Tibial artery (tissue), 4 donors: ENCODE data around the gene HDAC4.
A peak's percentile ranks its signal among the peaks of the same experiment; 100 is the strongest.

Experiments used
- DNase-seq, 2 donors: peaks; one replicate each; pipeline ENCODE4 v3.0.0-alpha.2; 2019
- H3K27ac ChIP-seq, 2 donors: fragments of 200-600 bp; sonication (generic) in 1 of 2; 1 replicate in 1 of 2; 2 replicates in 1 of 2; pipeline ENCODE4 v1.5.1; 2018 to 2019; ENCODE audit warnings: mild to moderate bottlenecking in 1 of 2
- H3K27me3 ChIP-seq, 2 donors: fragments of 200-600 bp; sonication (generic) in 1 of 2; one replicate each; pipeline versions ENCODE4 v1.5.1 to v1.6.0; 2016 to 2019
- H3K36me3 ChIP-seq, 3 donors: fragments of 200-600 bp; sonication (generic) in 2 of 3; one replicate each; pipeline ENCODE4 v1.5.1; 2016 to 2019; ENCODE audit warnings: mild to moderate bottlenecking in 2 of 3
- H3K4me1 ChIP-seq, 4 donors: fragments of 200-600 bp; sonication (generic) in 2 of 4; 1 replicate in 3 of 4; 2 replicates in 1 of 4; pipeline ENCODE4 v1.5.1; 2016 to 2019
- H3K4me3 ChIP-seq, 2 donors: fragments of 200-600 bp; sonication (generic) in 1 of 2; 1 replicate in 1 of 2; 2 replicates in 1 of 2; pipeline ENCODE4 v1.5.1; 2018 to 2019; ENCODE audit warnings: mild to moderate bottlenecking in 2 of 2
- H3K9me3 ChIP-seq, 3 donors: fragments of 200-600 bp; sonication (generic) in 1 of 3; one replicate each; pipeline ENCODE4 v1.5.1; 2016 to 2019
- intact Hi-C: fragments of 100-400 bp; cut with DNase I; formaldehyde crosslinking; loops from one replicate; pipeline ENCODE4 v1.15.0; 2023; ENCODE audit warnings: low total_unique reads
- TF ChIP-seq, protein P1 (sequence below), 2 experiments: fragments of 200-600 bp in 1 of 2; fragments of 450-650 bp in 1 of 2; IDR thresholded peaks; one replicate each; pipeline ENCODE4 v1.5.1; 2017 to 2019; ENCODE audit warnings: antibody characterized with exemption in 2 of 2, mild to moderate bottlenecking in 1 of 2, moderate library complexity in 1 of 2

Gene HDAC4

GRCh38 chr2:239383759-239384156, 17.1 kb downstream of the HDAC4 start:
- H3K27ac ChIP-seq = no peak overlapping the region
- intact Hi-C loops = no loop called here
- no peaks in the 10 kb centered on the region for H3K27me3 ChIP-seq
- no peak overlapping the region for H3K4me3 ChIP-seq
- H3K9me3 ChIP-seq = no peaks in the 10 kb centered on the region
- peak in 1 of 2 donors; percentile 60 for DNase-seq
- peaks cover 0 to 12% (median 0%) of the 10 kb centered on the region in 4 donors for H3K4me1 ChIP-seq
- TF ChIP-seq, protein P1, sequence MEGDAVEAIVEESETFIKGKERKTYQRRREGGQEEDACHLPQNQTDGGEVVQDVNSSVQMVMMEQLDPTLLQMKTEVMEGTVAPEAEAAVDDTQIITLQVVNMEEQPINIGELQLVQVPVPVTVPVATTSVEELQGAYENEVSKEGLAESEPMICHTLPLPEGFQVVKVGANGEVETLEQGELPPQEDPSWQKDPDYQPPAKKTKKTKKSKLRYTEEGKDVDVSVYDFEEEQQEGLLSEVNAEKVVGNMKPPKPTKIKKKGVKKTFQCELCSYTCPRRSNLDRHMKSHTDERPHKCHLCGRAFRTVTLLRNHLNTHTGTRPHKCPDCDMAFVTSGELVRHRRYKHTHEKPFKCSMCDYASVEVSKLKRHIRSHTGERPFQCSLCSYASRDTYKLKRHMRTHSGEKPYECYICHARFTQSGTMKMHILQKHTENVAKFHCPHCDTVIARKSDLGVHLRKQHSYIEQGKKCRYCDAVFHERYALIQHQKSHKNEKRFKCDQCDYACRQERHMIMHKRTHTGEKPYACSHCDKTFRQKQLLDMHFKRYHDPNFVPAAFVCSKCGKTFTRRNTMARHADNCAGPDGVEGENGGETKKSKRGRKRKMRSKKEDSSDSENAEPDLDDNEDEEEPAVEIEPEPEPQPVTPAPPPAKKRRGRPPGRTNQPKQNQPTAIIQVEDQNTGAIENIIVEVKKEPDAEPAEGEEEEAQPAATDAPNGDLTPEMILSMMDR (IDR thresholded peaks at IDR 0.05) = no peak
- peaks cover 0 to 11% (median 0%) of the 10 kb centered on the region in 3 donors for H3K36me3 ChIP-seq

DNA sequence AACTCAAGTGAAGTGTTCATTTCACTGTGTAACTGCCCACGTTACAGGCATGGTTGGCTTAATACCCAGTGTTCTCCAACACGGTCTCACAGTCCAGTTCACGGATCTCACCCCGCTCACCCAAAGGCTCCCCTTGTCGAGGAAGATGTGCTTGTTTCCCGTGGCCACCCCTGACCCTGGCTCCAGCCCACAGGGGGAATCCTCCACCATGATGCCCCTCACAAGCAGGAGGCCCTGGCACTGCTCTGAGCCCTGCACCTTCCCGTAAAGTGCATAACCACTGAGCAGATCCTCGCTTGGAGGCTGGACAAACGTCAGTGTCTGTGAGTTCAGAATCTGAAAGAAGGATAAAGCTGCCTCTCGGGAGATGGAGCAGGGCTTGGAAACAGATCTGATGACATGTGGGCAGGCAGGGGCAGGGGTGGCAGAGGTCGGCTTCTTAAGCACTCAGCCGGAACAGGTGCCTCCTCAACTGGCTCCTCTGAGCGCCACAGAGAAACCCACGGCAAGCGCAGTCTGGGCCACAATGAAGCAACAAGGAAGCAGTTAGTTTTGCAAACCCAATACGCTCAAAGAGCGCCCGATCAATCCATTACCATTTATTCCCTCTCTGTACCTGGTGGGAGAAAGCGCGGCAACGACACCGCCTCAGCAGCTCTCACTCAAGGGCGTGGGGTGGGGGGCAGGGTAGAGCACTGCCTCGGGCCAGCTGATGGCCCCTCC, 17.6 kb downstream of the HDAC4 start:
- intact Hi-C loops = no loop called here
- DNase-seq = peak in 1 of 2 donors; percentile 52
- Histone ChIP-seq H3K9me3 (no peaks in the 10 kb centered on the region), H3K4me1 (peaks cover 0 to 12% (median 0%) of the 10 kb centered on the region in 4 donors), H3K27ac (no peak overlapping the region), H3K4me3 (no peak overlapping the region), H3K27me3 (no peaks in the 10 kb centered on the region), H3K36me3 (peaks cover 0 to 11% (median 0%) of the 10 kb centered on the region in 3 donors)
- TF ChIP-seq, protein P1 (IDR thresholded peaks at IDR 0.05) = no peak

- TF ChIP-seq, protein P1 (IDR thresholded peaks at IDR 0.05) = no peak
- no peak overlapping the region for H3K27ac ChIP-seq
- no peaks in the 10 kb centered on the region for H3K9me3 ChIP-seq
- peaks cover 0 to 4% (median 0%) of the 10 kb centered on the region in 3 donors for H3K36me3 ChIP-seq
- no peaks in the 10 kb centered on the region for H3K27me3 ChIP-seq
- no peak overlapping the region for H3K4me3 ChIP-seq
- intact Hi-C loops = no loop called here
- H3K4me1 ChIP-seq = peaks cover 0 to 12% (median 0%) of the 10 kb centered on the region in 4 donors
- peak in 1 of 2 donors; percentile 12 for DNase-seq
Observed at GRCh38 chr2:239382384-239382880, 18.4 kb downstream of the HDAC4 start.

DNA sequence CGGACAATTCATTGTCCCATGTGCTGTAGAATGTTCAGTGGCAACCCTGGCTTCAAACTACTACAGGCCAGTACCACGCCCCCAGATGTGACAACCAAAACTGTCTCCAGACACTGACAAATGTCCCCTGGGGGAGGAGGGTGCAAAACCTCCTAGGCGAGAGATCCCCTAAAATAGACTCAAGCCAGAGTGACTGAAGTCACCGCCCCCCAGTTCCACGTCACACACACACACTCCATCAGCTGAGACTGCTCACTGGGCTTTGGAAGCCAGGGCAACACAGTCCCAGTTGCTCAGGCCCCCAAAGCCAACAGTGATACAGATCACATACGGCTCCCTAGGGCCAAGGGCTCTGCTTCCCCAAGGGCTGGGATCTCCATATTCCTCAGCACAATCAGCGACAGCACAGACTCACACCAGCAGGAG, 19.1 kb downstream of the HDAC4 start:
- intact Hi-C loops = no loop called here
- Histone ChIP-seq H3K9me3 (no peaks in the 10 kb centered on the region), H3K4me3 (no peak overlapping the region), H3K4me1 (peaks cover 0 to 12% (median 0%) of the 10 kb centered on the region in 4 donors), H3K27ac (no peak overlapping the region), H3K36me3 (peaks cover 0 to 4% (median 0%) of the 10 kb centered on the region in 3 donors), H3K27me3 (no peaks in the 10 kb centered on the region)
- TF ChIP-seq, protein P1 (IDR thresholded peaks at IDR 0.05) = no peak
- DNase-seq = peak in 1 of 2 donors; percentile 28

GRCh38 chr2:239380831-239381708, 19.8 kb downstream of the HDAC4 start:
- TF ChIP-seq, protein P1 (IDR thresholded peaks at IDR 0.05) = no peak
- Histone ChIP-seq H3K27ac (no peak overlapping the region), H3K27me3 (no peaks in the 10 kb centered on the region), H3K4me3 (no peak overlapping the region), H3K36me3 (peaks cover 0 to 4% (median 0%) of the 10 kb centered on the region in 3 donors), H3K4me1 (peaks cover 0 to 12% (median 0%) of the 10 kb centered on the region in 4 donors), H3K9me3 (no peaks in the 10 kb centered on the region)
- DNase-seq = no peak
- intact Hi-C loops = no loop called here
